NCI-H2081 treated with DMSO at 0.1 percent for 48 hours (cell line): ENCODE results near the gene SCAF8.
A peak's percentile ranks its signal among the peaks of the same experiment; 100 is the strongest.
"Not testable (repeated sequence)": the region's sequence is repeated elsewhere in the genome, so short reads cannot be mapped to it uniquely, and the experiment has no call there.

Source experiments
- DNase-seq: peaks from one replicate; lab custom pipeline; 2025; lab: John Stamatoyannopoulos, UW

Gene SCAF8

DNA sequence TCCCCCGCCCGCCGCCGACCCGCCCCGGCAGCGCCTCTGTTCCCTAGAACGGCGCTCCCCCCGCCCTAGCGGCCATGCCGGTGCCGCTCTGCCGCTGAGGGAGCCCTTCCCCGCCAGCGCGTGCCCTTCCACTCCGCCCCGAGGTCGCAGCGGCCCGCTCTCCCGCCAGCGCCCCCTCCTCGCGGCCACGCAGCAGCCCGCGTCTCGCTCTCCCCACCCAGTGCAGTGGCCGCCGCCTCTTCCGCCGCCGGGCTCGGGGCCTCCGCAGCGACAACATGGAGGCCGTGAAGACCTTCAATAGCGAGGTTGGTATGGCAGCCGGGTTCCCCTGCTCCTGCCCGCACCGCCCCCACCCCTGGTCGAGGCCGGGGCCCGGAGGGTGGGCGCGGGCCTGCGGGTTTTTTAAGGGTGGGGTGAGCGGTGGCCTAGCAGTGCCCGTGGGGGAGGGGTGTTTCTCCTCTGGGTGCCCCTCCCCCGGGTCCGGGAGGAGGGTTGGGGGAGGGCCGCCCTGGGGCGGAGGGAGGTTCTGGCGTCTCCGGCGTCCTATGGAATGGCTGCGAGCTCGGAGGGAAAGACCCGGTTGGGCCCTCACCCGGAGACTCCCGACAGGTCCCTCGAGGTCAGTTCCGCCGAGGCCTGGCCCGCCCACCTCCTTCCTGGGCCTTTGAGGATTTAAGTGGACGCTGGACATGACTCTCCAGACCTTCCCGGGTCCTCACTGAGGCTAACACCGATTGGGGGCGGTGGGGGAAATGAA, 588 bp downstream of the SCAF8 start:
- DNase-seq, result peak; percentile 53

DNA sequence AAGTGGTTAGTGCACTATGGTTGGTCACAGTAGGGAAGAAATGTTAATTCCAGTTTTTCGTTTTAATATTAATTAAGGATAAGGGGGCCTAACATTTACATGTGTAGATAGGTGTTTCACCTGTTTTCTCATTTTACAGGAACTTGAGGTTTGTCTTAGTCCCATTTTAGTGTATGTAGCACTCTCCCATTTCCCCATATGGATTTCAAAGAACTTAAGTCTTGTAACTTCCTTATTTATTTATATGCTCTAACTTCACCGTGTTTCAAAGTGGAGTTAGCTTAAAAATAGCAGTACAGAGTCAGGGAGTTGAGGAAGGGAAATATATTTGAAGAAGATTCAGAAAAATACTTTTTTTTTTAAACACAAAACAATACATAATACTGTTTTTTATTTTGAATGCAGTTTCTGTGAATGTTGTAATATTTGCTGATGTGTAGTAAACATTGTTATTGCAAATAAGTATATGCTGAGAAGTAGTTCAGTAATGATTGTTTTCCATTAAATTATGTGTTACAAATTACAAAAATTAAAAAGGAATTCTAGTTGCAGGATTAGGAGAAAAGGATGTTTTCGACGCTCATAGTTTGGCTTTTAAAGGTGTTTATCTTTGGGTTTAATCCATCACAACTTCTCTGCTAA, 3.5 kb downstream of the SCAF8 start:
- DNase-seq, result no peak

DNA sequence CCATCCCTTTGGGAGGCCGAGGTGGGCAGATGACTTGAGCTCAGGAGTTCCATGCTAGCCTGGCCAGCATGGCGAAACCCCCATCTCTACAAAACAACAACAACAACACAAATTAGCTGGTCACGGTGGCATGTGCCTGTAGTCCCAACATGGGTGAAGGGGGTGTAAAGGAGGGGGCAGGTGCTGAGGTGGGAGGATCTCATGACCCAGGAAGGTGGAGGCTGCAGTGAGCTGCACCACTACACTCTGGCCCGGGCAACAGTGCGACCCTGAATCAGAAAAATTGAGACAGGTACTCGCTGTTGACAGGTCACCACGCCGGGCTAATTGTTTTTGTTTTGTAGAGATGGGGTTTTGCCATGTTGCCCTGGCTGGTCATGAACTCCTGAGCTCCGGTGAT, 4.2 kb downstream of the SCAF8 start:
- no peak for DNase-seq

DNA sequence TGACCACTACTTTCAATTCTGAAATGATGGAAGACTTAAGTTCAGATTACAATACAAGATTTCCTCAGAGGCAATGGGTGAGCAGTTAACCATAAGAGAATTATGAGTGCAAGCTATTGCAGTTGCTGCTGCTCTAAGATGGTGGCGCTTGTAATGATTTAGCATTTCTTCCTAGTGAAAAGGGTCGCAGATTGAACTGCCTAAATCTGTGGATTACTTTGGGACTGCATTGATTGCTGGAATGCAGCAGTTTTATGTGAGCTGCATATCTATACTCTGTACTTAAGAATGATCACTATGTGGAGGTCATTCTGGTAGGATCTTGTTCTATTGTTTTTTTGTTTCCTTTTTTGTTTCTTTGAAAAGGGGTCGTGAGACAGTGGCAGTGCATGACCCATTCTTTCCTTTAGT, 5.3 kb downstream of the SCAF8 start:
- DNase-seq, result no peak

DNA sequence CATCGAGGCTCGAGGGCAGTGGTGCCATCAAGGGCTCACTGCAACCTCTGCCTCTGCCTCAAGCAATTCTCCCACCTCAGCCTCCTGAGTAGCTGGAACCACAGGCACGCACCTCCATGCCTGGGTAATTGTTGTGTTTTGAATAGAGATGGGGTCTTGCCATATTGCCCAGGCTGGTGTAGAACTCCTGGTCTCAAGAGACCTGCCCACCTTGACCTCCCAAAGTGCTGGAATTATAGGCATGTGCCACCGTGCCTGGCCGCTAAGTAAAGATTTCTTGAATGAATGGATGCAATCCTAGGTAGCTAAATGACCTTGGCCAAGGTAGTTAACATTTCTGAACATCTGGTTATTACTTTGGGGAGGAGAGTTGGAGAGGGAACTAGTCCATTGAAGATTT, 7.4 kb downstream of the SCAF8 start:
- DNase-seq, result no peak

DNA sequence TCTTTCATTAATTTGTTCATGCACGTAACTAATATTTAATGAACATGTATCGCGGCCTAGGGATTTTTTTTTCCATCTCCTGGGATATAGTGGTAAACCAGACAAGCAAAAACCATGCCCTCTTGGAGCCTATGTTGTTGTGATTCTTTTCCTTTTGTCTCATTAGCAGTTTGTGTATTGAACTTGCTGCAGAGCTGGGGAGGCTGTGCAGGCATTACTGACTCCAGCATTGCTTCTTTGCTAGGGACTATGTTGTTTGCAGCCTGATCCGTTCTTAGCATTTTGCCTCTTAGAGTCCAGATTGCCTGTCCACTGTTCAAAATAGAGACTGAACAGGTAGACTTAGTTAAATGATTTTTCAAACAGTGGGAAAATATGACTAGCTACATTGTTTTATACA, 9.7 kb downstream of the SCAF8 start:
- no peak for DNase-seq

DNA sequence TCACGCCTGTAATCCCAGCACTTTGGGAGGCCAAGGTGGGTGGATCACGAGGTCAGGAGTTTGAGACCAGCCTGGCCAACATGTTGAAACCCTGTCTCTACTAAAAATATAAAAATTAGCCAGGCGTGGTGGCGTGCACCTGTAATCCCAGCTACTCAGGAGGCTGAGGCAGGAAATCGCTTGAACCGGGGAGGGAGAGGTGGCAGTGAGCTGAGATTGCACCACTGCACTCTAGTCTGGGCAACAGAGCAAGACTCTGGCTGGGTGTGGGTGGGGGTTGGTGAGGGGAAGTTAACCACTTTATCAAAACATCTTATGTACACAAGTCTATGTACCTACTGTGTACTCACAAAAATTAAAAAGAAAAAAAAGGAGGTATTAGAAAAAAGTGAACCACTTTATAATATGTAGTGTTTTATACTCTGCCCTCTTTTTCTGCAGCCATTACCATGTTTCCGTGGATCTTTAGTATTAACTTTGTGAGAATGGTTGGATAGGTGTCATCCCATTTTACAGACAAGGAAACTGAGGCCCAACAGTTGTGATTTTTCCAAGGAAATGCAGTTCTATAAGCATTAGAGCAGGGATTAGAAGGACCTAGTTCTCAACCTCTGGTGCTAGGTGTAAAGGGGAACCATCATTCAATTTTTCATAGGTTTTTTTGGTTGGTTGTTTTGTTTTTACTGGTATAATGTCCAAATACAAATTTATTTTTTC, 11.0 kb downstream of the SCAF8 start:
- DNase-seq, result not testable (repeated sequence)

DNA sequence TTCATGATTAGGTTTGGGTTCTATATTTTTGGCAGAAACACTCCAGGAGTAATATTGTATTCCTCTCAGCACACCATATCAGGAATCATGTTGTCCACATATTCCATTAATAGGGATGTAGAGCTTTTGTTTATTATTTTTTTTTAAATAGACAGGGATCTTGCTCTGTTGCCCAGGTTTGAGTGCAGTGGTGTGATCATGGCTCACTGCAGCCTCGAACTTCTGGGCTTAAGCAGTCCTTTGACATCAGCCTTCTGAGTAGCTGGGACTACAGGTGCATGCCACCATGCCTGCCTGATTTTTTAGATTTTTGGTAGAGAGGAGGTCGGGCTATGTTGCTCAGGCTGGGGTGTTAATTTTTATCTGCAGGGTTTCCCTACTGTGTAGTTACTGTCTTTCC, 12.0 kb downstream of the SCAF8 start:
- no peak for DNase-seq

DNA sequence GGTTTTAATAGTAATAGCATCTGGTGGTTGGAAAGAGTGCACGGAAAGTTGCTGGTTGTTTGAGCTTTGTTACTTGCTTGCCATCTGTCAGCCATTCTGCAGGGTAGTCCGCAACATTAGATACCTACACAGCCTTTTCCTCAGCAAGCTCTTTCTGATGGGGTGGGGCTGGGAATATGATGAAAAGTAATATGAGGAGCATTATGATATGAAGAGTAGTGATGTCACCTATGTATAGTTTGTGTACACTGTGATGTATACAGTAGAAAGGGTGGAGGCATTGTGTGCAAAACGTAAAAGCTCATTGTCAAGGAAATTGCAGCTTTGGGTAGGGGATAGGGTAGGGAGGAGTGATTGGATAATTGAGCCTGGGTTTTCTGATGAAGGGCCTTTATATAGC, 16.1 kb downstream of the SCAF8 start:
- DNase-seq, result no peak

DNA sequence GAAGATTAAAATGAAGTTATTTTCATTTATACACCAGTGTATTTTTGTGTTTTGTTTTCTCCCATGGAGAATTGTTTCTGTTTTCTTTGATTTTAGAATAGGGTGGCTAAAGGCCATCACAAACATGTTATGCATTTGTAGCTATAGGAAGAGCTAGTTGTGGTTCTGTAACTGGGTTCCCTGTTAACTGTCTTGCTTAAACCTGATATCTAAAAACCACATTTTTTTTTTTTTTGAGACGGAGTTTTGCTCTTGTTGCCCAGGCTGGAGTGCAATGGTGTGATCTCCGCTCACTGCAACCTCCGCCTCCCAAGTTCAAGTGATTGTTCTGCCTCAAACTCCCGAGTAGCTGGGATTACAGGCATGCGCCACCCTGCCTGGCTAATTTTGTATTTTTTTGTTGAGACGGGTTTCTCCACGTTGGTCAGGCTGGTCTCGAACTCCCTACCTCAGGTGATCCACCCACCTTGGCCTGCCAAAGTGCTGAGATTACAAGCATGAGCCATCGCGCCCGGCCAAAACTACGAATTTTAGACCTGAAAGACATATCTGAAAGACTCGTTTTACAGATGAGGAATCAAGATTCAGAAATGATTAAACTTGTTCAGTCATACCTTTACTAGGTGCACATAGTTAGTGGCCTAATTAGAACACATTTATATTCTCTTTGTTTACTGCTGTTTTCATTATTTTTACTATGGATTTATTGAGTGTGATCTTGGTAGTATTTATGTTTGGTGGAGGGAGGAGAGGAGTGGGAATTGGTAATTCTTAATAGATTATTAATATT, 18.0 kb downstream of the SCAF8 start:
- DNase-seq, result no peak

DNA sequence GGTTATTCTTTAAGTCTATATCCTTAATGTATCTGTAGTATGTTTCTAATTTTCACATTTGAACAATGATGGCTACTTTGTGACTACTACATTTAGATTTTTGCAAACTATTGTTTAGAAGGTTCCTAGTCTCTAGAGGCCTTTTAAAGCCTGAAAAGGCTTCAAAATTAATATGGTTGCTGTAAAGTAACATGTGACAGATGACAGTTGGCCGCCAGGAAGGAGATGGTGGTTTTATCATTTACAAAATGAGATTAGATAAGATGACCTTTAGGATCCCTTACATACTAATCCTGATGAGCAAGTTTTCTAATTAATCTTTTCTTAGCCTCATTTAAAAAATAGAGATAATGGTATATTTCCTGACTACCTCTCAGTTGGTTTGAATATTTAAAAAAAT, 18.8 kb downstream of the SCAF8 start:
- DNase-seq, result no peak

DNA sequence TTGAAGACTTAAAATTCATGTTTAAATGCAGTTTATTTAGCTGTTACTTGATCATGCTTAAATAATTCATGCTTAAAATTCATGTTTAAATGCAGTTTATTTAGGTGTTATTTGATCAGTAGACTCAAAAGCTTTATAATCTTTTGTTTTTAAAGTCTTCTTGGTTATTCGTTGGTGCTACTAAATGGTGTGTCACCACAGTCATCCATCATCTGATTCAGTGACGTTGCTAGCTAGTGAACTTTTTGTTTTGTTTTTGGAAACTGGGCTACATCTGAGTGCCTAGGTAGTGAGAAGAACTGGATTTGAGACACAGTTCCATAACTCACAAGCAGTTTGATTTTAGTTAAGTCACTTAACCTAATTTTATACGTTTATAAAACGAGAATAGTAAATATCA, 20.9 kb downstream of the SCAF8 start:
- no peak for DNase-seq

DNA sequence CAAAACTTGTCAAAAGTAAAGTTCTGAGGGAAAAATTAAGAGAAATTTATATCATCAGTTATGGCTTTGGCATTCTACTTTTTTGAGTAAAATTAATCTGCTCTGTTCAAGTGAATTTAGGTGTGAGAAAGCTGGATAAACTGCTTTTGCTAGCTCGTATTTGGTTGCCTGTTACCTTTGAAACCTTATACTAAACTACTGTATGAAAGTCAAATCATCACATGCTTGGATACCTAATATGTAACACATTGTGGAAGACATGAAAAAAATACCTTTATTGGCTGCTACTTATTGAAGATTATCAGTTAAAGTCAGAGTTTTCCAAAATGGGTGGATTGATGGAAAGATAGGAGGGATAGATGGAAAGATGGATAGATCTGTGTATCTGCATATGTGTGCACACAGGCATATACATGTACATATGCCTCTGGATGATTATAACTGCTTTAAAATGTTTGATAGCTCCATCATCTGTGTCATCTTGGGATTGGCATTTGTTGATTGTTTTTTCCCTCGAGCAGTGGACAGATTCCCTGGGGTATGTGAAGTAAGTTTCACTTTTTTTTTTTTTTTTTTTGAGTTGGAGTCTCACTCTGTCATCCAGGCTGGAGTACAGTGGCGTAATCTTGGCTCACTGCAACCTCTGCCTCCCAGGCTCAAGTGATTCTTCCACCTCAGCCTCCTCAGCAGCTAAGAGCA, 24.3 kb downstream of the SCAF8 start:
- DNase-seq, result no peak

DNA sequence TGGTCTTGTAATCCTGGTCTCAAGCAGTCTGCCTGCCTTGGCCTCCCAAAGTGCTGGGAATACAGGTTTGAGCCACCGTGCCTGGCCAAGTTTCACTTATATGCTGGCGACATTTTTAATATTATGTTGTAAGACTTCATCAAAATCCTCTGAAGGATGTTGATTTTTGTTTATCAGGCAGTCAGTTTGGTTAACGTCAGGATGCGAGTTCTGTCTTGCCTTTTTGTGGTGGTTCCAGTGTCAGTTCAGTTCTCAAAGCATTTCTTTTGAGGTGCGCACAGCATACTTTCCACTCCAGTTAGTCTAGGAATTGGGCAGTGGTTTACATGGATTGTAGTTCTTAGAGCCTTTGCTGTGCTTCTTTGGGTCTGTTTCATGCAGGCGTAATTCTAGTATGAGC, 24.9 kb downstream of the SCAF8 start:
- DNase-seq, result no peak

DNA sequence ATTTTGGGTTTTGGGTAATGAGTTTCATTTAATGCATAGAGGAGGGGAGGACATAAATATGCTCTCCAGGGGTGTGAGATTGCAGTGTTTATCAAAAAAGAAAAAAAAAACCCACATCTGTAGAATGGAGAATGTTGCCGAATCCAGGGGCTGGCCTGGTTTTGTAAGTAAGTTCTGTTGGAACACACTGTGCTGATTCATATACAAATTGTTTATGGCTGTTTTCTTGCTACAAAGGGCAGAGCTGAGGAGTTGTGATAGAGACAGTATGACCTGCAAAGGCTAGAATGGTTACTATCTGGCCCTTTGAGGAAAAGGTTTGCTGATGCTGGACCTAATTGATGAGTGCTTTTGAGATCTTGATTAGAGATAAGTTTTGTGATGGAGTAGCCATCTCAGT, 30.4 kb downstream of the SCAF8 start:
- DNase-seq, result no peak

DNA sequence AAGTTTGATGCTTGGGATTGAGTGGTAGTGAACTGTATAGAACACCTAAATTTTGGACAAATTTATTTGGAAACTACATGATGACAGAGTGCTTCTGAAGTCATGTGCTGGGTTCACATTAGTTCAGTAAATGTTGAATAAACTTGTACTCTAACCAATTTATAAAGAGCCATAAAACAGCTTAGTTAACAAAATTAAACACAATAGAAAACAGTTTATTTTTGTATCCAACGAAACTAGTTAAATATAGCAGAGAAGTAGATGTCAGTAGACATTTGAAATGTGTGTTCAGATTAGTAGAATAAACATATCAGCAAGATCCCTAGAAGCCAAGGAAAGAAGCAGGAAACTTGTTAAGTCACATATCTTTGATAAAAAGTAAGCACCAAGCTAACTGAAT, 32.1 kb downstream of the SCAF8 start:
- no peak for DNase-seq

DNA sequence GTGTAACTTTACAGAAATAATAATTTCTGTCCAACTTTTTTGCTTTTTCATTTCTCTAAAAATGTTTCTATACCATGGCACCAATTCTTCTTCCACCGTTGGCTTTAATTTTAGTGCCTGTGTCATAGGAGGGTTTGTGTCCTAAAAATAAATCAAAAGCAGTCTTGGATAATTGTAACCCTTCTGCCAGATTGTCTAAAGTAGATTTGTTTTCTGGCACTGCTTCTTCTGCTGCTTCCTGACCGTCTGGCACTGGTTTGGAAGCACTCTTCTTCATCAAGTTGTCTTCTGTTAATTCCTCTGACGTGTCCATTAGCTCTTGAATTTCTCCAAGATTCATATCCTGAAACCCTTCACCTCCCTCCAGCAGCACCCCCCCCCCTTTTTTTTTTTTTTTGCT, 33.1 kb downstream of the SCAF8 start:
- no peak for DNase-seq

DNA sequence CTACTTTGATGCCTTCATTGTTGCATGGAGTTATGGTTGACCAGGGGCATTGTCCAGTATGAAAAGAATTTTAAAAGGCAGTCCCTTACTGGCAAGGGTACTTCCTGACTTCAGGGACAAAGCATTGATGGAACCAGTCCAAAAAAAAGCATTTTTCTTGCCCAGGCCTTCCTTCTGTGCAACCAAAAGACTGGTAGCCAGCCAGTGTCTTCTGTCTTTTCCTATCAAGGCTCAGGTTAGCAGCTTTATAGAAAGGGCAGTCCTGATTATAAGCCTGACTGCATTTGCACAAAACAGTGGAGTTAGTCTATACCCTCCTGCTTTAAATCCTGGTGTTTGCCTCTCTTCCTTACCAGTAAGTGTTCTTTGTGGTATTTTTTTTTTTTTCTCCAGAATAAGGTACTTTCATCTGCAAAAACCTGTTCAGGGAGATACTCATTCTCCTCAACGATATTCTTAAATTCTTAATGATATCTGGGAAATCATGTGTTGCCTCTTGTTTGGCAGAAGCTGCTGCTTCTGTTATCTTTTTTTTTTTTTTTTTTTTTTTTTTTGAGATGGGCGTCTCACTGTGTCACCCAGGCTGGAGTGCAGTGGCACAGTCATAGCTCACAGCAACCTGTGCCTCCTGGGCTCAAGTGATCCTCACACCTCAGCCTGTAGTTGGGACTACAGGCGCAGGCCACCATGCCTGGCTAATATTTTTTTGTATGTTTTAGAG, 33.9 kb downstream of the SCAF8 start:
- no peak for DNase-seq

DNA sequence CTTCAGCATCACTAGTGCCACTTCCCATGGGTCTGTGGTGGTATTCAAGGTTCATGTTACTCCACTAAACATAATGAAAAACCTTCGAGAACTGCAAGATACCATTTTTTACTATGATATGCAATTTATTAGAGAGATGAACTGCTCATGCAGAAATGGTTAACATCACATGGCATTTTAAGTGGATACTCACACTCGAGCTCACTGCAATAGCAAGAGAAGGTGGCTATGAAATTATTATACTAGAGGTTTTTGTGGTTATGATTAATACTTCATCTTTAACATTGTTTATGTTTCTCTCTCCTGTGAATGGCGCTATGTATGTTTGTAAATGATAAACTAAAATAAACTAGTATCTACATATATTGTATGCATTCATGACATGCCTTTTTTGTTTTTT, 35.1 kb downstream of the SCAF8 start:
- no peak for DNase-seq

DNA sequence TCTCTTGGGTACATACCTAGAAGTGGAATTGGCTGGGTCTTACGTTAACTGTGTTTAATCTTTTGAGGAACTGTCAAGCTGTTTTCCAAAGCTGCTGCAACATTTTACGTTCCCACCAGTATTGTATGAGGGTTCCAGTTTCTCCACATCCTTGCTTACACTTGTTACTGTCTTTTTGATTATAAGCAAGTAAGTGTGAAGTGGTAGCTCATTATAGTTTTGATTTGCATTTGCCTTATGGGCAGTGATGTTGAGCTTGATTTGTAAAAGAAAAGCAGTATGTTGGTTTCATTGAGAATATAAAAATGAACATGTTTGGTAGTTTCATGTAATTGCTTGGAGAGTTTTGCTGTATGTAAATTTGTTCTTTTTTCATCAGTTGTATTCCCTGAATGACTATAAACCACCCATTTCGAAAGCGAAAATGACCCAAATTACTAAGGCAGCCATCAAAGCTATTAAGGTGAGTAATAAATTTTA, 40.4 kb downstream of the SCAF8 start:
- no peak for DNase-seq

DNA sequence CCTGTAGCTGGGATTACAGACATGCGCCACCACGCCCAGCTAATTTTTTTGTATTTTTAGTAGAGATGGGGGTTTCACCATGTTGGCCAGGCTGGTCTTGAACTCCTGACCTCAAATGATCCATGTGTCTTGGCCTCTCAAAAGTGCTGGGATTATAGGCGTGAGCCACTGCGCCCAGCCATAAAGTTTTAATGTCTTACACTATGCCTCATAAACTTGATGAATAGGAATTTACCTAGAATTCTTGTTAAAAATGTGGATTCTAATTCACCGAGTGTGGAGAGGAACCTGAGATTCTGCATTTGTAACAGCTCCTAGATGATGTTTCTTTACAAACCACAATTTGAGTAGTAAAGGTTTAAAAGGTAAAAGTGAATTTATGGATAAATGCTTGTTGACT, 45.9 kb downstream of the SCAF8 start:
- DNase-seq, result not testable (repeated sequence)
